HG02943 (cell line): ENCODE results near the gene ACBD6.

Experiments used
- ATAC-seq: cut with Tn5 transposase; IDR thresholded peaks from one replicate; pipeline ENCODE4 v1.9.1; 2021; ENCODE audit warnings: mild to moderate bottlenecking, low read depth, moderate library complexity; ENCODE audit not compliant: unreplicated experiment

ACBD6 gene

GRCh38 chr1:180277476-180278193 is 224.7 kb downstream of the ACBD6 start:
- ATAC-seq, result no peak

DNA sequence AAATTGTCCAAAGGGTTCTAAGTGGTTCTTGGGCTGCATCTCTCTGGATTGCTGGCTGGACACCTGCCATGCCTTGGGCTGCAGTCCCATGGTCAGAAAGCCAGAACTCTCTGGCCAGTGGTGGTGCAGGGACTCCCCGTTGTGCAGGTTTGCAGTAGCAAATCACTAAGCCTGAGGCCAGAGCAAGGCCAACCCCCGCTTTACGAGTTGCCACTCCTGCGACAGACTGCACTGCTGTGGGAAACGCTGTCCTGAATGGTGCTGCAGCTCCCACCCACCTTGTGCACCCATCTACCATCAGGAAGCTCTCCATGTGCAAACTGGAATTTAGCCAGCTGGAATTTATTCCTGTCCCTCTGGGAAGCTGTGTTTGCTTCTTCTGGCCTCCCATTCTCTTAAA is 226.7 kb downstream of the ACBD6 start:
- no peak for ATAC-seq

- no peak for ATAC-seq
These were observed 228.2 kb downstream of the ACBD6 start for GRCh38 chr1:180274221-180274620.

DNA sequence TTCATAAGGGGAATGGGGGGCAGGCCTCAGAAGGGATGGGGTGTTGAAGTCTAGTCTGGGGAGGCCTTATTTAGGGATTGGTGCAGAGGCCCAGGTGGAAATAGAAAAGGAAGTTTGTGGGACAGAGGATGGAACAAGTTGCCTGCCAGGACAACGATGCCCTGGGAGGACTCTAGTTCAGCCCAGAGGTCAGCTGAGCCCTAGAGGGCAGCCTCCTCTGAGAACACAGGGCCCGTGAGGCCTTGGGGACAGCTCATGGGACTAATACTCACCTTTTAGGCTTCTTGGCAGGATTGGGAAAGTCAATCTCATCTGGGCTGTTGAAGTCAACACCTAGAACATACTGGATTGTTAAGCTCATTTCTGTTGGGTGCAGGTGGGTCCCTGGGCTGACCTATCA is 229.3 kb downstream of the ACBD6 start:
- ATAC-seq, result no peak

GRCh38 chr1:180272395-180272794 is 230.0 kb downstream of the ACBD6 start:
- ATAC-seq, result no peak

DNA sequence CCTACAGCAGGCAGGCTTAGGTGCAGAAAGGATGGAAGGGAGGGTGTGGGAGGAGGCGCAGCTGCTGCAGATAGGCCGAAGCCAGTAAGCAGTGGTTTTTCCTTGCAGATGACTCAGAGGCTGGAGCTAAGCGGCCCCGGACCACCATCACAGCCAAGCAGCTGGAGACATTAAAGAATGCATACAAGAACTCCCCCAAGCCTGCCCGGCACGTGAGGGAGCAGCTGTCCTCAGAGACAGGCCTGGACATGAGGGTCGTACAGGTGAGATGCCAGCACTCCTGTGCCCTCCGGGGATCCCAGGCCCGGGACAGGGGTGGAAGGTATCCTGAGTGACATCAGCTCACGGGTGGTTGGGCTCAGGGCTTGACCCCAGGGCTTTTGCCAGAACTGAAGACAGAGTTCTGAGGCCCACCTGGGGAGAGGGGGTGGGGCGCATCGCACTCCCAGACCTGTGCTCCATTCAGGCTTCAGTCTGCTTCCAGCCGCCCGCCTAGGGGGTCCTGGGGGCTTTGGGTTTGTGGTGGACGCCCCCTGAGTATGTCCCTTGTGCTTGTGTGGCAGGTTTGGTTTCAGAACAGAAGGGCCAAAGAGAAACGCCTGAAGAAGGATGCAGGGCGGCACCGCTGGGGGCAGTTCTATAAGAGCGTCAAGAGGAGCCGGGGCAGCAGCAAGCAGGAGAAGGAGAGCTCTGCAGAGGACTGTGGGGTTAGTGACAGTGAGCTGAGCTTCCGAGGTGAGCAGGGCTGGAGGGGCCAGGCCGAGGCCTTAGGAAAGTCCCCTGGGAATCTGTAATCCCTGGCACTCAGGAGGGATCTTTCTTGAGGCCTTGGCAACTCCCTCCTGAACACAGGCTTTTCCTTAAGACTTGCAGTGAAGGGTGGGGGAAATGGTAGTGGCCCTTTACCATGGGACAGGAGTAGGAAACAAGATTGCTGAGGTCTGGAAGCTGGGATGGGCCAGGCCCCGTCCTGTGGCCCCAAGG is 230.8 kb downstream of the ACBD6 start:
- ATAC-seq, result no peak

DNA sequence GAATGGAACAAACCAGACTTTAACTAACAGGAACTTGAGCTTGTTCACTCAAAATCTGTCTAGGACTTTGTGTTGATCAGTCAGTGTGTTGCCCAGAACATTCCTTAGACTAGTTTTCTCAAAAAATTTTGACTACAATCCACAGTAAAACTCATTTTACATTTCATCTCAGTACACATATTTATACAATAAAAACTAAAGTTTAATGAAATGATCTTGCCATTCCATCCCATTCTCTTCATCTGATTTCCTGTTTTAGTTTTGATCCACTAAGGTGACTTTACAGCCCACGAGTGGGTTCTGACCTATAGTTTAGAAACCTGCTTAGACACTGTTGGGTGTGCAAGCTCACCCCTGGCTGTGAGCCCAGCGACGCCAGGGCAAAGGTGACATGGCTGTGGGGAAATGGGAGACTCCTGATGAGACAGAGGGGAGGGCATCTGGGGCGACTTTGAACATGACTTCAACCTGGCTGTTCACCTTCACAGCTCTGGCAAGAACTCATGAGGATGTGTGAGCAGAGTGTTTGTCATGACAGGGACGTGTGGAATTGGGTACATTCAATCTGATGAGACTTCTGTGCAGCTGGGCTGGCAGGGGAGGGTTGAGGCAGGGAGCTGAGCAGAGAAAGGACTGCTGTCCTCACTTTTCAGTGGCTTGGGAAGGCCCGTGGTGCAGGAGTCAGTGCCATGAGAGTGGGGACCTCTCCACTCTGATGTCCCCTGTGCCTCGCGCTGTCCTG is 231.7 kb downstream of the ACBD6 start:
- ATAC-seq, result no peak

- ATAC-seq, result no peak
These were observed 232.5 kb downstream of the ACBD6 start for GRCh38 chr1:180269645-180270529.

GRCh38 chr1:180268556-180269075 is 233.8 kb downstream of the ACBD6 start:
- no peak for ATAC-seq

- no peak for ATAC-seq
These were observed 234.4 kb downstream of the ACBD6 start for GRCh38 chr1:180267761-180268555.

DNA sequence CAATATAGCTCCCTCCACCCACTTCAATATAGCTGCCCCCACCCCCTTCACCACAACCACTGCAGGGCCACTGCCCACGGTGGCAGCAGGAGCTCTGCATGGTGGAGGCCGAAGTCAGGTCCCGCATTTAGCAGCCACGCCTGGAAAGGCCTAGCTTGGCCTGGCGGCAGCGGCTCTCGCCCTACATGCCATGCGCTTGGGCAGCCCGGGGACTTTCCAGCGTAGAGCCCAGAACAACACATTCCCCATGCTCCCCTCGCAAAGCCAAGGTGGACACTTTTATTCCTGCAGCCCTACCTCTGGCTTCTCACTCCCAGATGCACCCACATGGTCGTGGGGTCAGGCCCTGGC is 235.2 kb downstream of the ACBD6 start:
- ATAC-seq, result no peak

GRCh38 chr1:180266275-180267210 is 235.8 kb downstream of the ACBD6 start:
- ATAC-seq, result no peak

DNA sequence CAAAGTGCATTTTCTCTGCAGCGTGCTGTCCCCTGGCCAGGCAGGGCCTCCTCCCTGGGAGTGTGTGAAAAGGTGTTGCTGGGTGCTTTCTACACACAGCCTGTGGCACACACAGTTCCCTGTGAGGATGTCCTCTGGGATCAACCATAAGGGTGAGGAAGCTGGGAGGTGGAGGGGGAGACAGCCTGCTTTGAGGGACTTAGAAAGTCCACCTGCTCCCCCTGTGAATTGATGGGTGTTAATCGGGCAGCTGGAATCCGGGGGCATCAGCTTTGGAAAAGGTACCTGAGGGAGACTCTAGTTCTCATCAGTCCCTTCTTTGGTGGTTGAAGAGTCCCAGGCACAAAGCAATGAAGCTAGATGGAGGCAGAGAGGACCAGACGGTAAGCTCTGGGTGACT is 236.5 kb downstream of the ACBD6 start:
- ATAC-seq, result no peak

DNA sequence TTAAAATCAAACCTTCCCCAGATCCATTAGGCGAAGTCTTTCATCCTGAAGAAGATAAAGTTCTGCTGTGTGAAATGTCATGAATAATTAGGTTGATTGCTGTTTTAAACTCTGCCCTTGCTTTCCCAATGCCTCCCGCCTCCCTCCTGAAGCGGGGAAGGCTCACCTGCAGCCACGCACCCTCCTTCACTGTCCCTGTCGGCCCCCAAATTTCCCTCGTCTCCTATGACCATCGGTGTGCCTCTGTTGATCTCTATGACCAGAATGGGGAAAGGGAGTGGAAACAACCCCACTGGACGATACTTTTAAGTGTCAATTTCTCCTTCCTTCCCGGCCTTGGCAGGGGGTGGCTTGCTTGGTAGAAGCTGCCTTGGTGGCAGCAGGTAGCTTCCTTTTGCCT is 237.2 kb downstream of the ACBD6 start:
- ATAC-seq, result no peak

GRCh38 chr1:180264595-180264994 is 237.8 kb downstream of the ACBD6 start:
- no peak for ATAC-seq

DNA sequence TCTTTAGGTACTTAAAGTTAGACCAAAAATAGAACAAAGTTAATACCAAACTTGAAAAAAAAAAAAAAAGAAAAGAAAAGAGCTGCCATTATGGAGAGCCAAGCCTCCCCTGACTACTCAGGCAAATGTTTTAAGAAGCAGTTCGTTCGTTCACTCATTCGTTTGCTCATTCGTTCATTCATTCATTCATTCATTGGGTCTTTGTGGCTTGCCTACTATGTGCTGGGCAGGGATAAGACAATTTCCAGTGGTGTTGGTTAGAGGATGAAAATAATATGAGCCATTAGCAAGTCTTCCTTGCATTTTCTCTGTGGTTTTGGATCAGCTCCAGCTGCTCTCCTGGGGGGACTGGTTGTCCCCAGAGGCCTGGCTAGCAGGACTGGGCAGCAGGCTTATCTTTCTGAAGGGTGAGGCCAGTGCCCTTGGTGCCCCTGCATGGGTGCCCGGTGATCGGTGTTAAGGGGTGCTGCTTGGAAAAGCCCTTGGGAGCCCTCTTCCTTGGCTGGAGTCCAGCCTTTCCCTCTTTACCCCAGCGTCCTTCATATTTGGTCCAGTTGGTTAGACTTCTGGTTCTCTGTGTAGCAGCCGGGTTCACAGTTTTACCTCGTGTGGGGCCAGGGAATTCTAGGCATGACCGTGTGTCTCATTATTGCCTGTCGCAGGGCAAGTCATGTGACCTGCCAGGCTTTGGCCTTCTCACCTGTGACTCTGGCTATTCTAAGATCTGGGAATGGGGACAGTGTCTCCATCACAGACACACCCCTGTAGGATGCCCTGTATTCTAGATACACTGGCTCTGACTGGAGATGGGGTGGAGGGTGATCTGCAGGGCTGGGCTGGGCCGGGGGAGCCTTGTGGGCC is 239.5 kb downstream of the ACBD6 start:
- ATAC-seq, result no peak

- no peak for ATAC-seq
These were observed 240.7 kb downstream of the ACBD6 start for GRCh38 chr1:180261524-180262155.
